Lung (tissue), 12 donors: ENCODE data around the gene R3HDML. TPM values are rescaled to one million over a fixed set of nuclear protein-coding genes. Genes with fewer than 3 reads are reported as not detected.

Experiments
- ATAC-seq: fragments of 200-7000 bp; cut with Tn5 transposase; one replicate; pipeline ENCODE4 v1.9.1; 2020; ENCODE audit warnings: moderate number of reproducible peaks; ENCODE audit not compliant: insufficient read depth, low FRiP score
- DNase-seq, 3 donors: peaks; one replicate each; pipeline ENCODE4 v3.0.0-alpha.2; 2013 to 2017
- H3K27ac ChIP-seq, 2 donors: one replicate each; pipeline ENCODE4 v1.5.1; 2013; ENCODE audit warnings: mild to moderate bottlenecking in 2 of 2, moderate library complexity in 2 of 2, control low read depth in 1 of 2, inconsistent platforms in 1 of 2, low read depth in 1 of 2, low read length in 1 of 2
- H3K27me3 ChIP-seq, 3 donors: one replicate each; pipeline ENCODE4 v1.5.1; 2013; ENCODE audit warnings: low read length in 2 of 3; ENCODE audit not compliant: control insufficient read depth in 3 of 3, insufficient read depth in 3 of 3
- H3K36me3 ChIP-seq, 4 donors: one replicate each; pipeline ENCODE4 v1.5.1; 2013; ENCODE audit warnings: low read length in 4 of 4, mild to moderate bottlenecking in 1 of 4, moderate library complexity in 1 of 4; ENCODE audit not compliant: control insufficient read depth in 4 of 4, insufficient read depth in 4 of 4
- H3K4me1 ChIP-seq, 5 donors: one replicate each; pipeline ENCODE4 v1.5.1; 2013; ENCODE audit warnings: low read length in 5 of 5, mild to moderate bottlenecking in 2 of 5, moderate library complexity in 1 of 5; ENCODE audit not compliant: control insufficient read depth in 5 of 5, insufficient read depth in 5 of 5
- H3K4me3 ChIP-seq: one replicate; pipeline ENCODE4 v1.5.1; 2013; ENCODE audit warnings: mild to moderate bottlenecking, control low read depth, moderate library complexity
- H3K9ac ChIP-seq, 2 donors: one replicate each; pipeline ENCODE4 v1.5.1; 2013; ENCODE audit warnings: low read length in 2 of 2, control low read depth in 1 of 2; ENCODE audit not compliant: insufficient read depth in 1 of 2
- H3K9me3 ChIP-seq, 4 donors: one replicate each; pipeline ENCODE4 v1.5.1; 2013; ENCODE audit warnings: low read length in 3 of 4, mild to moderate bottlenecking in 1 of 4, moderate library complexity in 1 of 4; ENCODE audit not compliant: control insufficient read depth in 4 of 4, insufficient read depth in 3 of 4
- WGBS, 2 donors: extraction: QIAGEN DNeasy Blood & Tissue Kit; methylation state at CpG; one replicate each; pipeline ENCODE4 v1.1.7; 2013; 5-methylcytosine and 5-hydroxymethylcytosine counted together
- polyA plus RNA-seq, 2 donors: library from polyadenylated mRNA; stranded (reverse); fragments of 200-250 nt; gene quantifications; one replicate each; pipeline ENCODE4 v1.2.1, GENCODE V29; 2013
- total RNA-seq, 2 donors: library from RNA; depleted of rRNA in 1 of 2; stranded (reverse); fragments of >200 nt in 1 of 2; gene quantifications; one replicate each; pipeline ENCODE4 v1.2.1, GENCODE V29; 2014 to 2021
- TF ChIP-seq, protein P1 (sequence below): IDR thresholded peaks from 2 replicates; pipeline ENCODE4 v1.5.1; 2012; ENCODE audit warnings: mild to moderate bottlenecking; ENCODE audit errors: control extremely low read depth, extremely low read depth
- donor health status: control.
- donor health status: control.
- donor health status: Bipolar disorder and iron deficiency.
- donor health status: healthy.
- donor health status: DM: yes; HTN: yes; CAD: no.

The R3HDML gene
- total and polyA plus RNA-seq, 4 donors = not detected

GRCh38 chr20:44314870-44315269, 22.0 kb upstream of the R3HDML start:
- H3K9me3 ChIP-seq = no peaks in the 10 kb centered on the region
- peaks cover under 1 to 7% (median under 1%) of the 10 kb centered on the region in 5 donors for H3K4me1 ChIP-seq
- TF ChIP-seq, protein P1, sequence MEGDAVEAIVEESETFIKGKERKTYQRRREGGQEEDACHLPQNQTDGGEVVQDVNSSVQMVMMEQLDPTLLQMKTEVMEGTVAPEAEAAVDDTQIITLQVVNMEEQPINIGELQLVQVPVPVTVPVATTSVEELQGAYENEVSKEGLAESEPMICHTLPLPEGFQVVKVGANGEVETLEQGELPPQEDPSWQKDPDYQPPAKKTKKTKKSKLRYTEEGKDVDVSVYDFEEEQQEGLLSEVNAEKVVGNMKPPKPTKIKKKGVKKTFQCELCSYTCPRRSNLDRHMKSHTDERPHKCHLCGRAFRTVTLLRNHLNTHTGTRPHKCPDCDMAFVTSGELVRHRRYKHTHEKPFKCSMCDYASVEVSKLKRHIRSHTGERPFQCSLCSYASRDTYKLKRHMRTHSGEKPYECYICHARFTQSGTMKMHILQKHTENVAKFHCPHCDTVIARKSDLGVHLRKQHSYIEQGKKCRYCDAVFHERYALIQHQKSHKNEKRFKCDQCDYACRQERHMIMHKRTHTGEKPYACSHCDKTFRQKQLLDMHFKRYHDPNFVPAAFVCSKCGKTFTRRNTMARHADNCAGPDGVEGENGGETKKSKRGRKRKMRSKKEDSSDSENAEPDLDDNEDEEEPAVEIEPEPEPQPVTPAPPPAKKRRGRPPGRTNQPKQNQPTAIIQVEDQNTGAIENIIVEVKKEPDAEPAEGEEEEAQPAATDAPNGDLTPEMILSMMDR = no peak
- no peaks in the 10 kb centered on the region for H3K36me3 ChIP-seq
- H3K27ac ChIP-seq = no peak overlapping the region
- ATAC-seq (no peak), DNase-seq (no peak)
- H3K4me3 ChIP-seq = no peak overlapping the region
- no peaks in the 10 kb centered on the region for H3K27me3 ChIP-seq
- H3K9ac ChIP-seq = no peak overlapping the region

GRCh38 chr20:44319839-44320422, 16.9 kb upstream of the R3HDML start:
- WGBS, 2 donors = 95 to 96% methylated on average over 2 of the region's 2 CpGs

DNA sequence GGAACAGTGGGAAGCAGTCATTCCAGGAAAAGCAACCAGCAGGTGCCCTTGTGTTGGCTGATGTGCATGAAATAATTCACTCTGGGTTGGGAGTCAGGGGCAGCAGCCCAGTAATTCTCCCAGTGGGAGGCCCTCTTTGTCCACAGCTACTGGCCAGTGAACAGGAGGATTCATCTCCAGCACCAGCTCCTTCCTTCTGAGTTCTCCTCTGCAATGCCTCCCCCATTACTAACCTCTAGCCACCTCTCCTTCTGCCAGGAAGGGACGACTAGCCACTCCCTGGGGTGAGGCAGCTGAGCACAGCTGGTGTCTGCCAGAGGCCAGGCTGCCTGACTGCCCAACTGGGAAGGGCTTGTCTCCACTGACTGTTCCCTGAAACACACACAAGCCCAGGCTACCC, 12.5 kb upstream of the R3HDML start:
- H3K36me3 ChIP-seq = no peaks in the 10 kb centered on the region
- H3K27me3 ChIP-seq = peaks cover 0 to 2% (median 0%) of the 10 kb centered on the region in 3 donors
- no peaks in the 10 kb centered on the region for H3K9me3 ChIP-seq
- 12 to 33% methylated on average over 1 of the region's 1 CpG for WGBS, 2 donors
- TF ChIP-seq, protein P1 = no peak
- ATAC-seq = no peak
- H3K4me3 ChIP-seq = no peak overlapping the region
- DNase-seq = peak in 1 of 3 donors; percentile 17
- H3K4me1 ChIP-seq = no peaks in the 10 kb centered on the region
- H3K27ac ChIP-seq = no peak overlapping the region
- H3K9ac ChIP-seq = no peak overlapping the region

More at GRCh38 chr20:44319839-44320422, 16.9 kb upstream of the R3HDML start:
- no peaks in the 10 kb centered on the region for H3K27me3 ChIP-seq
- H3K4me3 ChIP-seq = no peak overlapping the region
- no peaks in the 10 kb centered on the region for H3K36me3 ChIP-seq
- no peaks in the 10 kb centered on the region for H3K4me1 ChIP-seq
- H3K27ac ChIP-seq = no peak overlapping the region
- H3K9me3 ChIP-seq = no peaks in the 10 kb centered on the region
- no peak overlapping the region for H3K9ac ChIP-seq
- TF ChIP-seq, protein P1 = no peak
- ATAC-seq (no peak), DNase-seq (no peak)
